Ishikawa (cell line): ENCODE results near the gene ITGB8.

ENCODE experiments used
- CEBPB ChIP-seq: IDR thresholded peaks from 2 replicates; pipeline ENCODE4 v1.6.1; 2012
- CREB1 ChIP-seq: IDR thresholded peaks from 2 replicates; pipeline ENCODE4 v1.6.1; 2012; ENCODE audit warnings: low read depth
- EP300 ChIP-seq: IDR thresholded peaks from 2 replicates; pipeline ENCODE4 v1.6.1; 2012; ENCODE audit warnings: borderline replicate concordance
- MAX ChIP-seq: IDR thresholded peaks from 2 replicates; pipeline ENCODE4 v1.6.1; 2012
- NFIC ChIP-seq: IDR thresholded peaks from 2 replicates; pipeline ENCODE4 v1.6.1; 2012
- RAD21 ChIP-seq: IDR thresholded peaks from 2 replicates; pipeline ENCODE4 v1.6.1; 2012; ENCODE audit warnings: low read depth
- REST ChIP-seq: IDR thresholded peaks from 2 replicates; pipeline ENCODE4 v1.6.1; 2012; ENCODE audit warnings: low read depth, mild to moderate bottlenecking
- TAF1 ChIP-seq: IDR thresholded peaks from 2 replicates; pipeline ENCODE4 v1.6.1; 2012; ENCODE audit warnings: low read depth, mild to moderate bottlenecking
- TEAD4 ChIP-seq: IDR thresholded peaks from 2 replicates; pipeline ENCODE4 v1.6.1; 2012
- USF1 ChIP-seq: IDR thresholded peaks from 2 replicates; pipeline ENCODE4 v1.6.1; 2012
- YY1 ChIP-seq: IDR thresholded peaks from 2 replicates; pipeline ENCODE4 v1.6.1; 2012; ENCODE audit warnings: low read depth

- TF ChIP-seq RAD21: no peak
- no peak for TF ChIP-seq MAX
- no peak for TF ChIP-seq TAF1
- no peak for TF ChIP-seq REST
- TF ChIP-seq EP300: no peak
- no peak for TF ChIP-seq CREB1
- TF ChIP-seq CEBPB: no peak
- TF ChIP-seq YY1: no peak
- no peak for TF ChIP-seq TEAD4
- no peak for TF ChIP-seq NFIC
- TF ChIP-seq USF1: no peak
These were observed 118.5 kb downstream of the ITGB8 start for GRCh38 chr7:20449176-20449575.
